H1 (cell line): ENCODE results near the gene ST7L. TPM values are rescaled to one million over a fixed set of nuclear protein-coding genes. Genes with fewer than 3 reads are reported as not detected.

Source experiments
- CTCF ChIA-PET: fragments of 300-600 bp; sonication (Branson Sonifier 250); formaldehyde crosslinking; loops from one replicate; lab custom pipeline; 2021; ENCODE audit not compliant: partially characterized antibody; lab: Charles Lee
- POLR2A ChIA-PET: fragments of 300-600 bp; sonication (Branson Sonifier 250); formaldehyde crosslinking; loops from one replicate; lab custom pipeline; 2021; ENCODE audit warnings: inconsistent platforms; ENCODE audit not compliant: partially characterized antibody; lab: Charles Lee
- DNase-seq, 2 experiments: peaks; one replicate each; pipeline versions ENCODE4 v3.0.0 to v3.0.0-alpha.2; 2010 to 2022; ENCODE audit warnings: low spot score in 2 of 2, low read depth in 1 of 2, mixed read lengths in 1 of 2
- FAIRE-seq: peaks from 2 replicates; lab custom pipeline; 2011; peaks lifted over from hg19 to GRCh38; lab: Jason Lieb, UNC
- H2AFZ ChIP-seq: 2 replicates; pipeline ENCODE4 v1.8.1; 2012; ENCODE audit warnings: low read length, inconsistent platforms
- H2AK5ac ChIP-seq: 2 replicates; pipeline ENCODE4 v1.6.1; 2013; ENCODE audit warnings: low read depth, low read length
- H2BK120ac ChIP-seq: replicated peaks from 2 replicates; pipeline ENCODE3; 2013; ENCODE audit warnings: low read depth, low read length, inconsistent platforms
- H2BK12ac ChIP-seq: 2 replicates; pipeline ENCODE4 v1.6.1; 2013; ENCODE audit warnings: low read depth, low read length
- H2BK15ac ChIP-seq: 2 replicates; pipeline ENCODE4 v1.6.1; 2013; ENCODE audit warnings: low read length
- H2BK20ac ChIP-seq: 2 replicates; pipeline ENCODE4 v1.6.1; 2013; ENCODE audit warnings: low read length
- H2BK5ac ChIP-seq: 2 replicates; pipeline ENCODE4 v1.6.1; 2013; ENCODE audit warnings: low read depth, low read length
- H3K14ac ChIP-seq: 2 replicates; pipeline ENCODE4 v1.6.1; 2013; ENCODE audit warnings: inconsistent platforms; ENCODE audit not compliant: insufficient read length
- H3K18ac ChIP-seq: 2 replicates; pipeline ENCODE4 v1.6.1; 2013; ENCODE audit warnings: low read length; ENCODE audit errors: extremely low read depth
- H3K23ac ChIP-seq: 2 replicates; pipeline ENCODE4 v1.6.1; 2013; ENCODE audit warnings: inconsistent platforms; ENCODE audit not compliant: insufficient read length
- H3K23me2 ChIP-seq: 2 replicates; pipeline ENCODE4 v1.6.1; 2013; ENCODE audit warnings: low read depth, low read length
- H3K27ac ChIP-seq: 2 replicates; pipeline ENCODE4 v1.6.1; 2011; ENCODE audit warnings: low read depth, low read length, inconsistent platforms
- H3K27me3 ChIP-seq, 4 experiments: replicated peaks in 1 of 4; 1 replicate in 1 of 4; 2 replicates in 3 of 4; pipeline versions ENCODE4 v1.6.1 to v1.8.1; 2011 to 2013; ENCODE audit warnings: low read length in 3 of 4, mild to moderate bottlenecking in 3 of 4, inconsistent platforms in 2 of 4, mixed read lengths in 2 of 4, moderate library complexity in 1 of 4; ENCODE audit not compliant: control insufficient read depth in 3 of 4, insufficient read depth in 3 of 4; ENCODE audit errors: extremely low read depth in 1 of 4
- H3K36me3 ChIP-seq, 4 experiments: 2 replicates each; pipeline versions ENCODE4 v1.6.1 to v1.8.1; 2011 to 2013; ENCODE audit warnings: mild to moderate bottlenecking in 4 of 4, low read length in 3 of 4, moderate library complexity in 2 of 4, control low read depth in 1 of 4, inconsistent platforms in 1 of 4; ENCODE audit not compliant: insufficient read depth in 4 of 4, control insufficient read depth in 2 of 4
- H3K4ac ChIP-seq: replicated peaks from 2 replicates; pipeline ENCODE3; 2013; ENCODE audit warnings: low read length, low read depth, mixed read lengths, inconsistent platforms; ENCODE audit not compliant: insufficient read length
- H3K4me1 ChIP-seq, 4 experiments: replicated peaks in 1 of 4; 1 replicate in 1 of 4; 2 replicates in 3 of 4; pipeline versions ENCODE4 v1.6.1 to v1.8.1; 2011 to 2013; ENCODE audit warnings: low read length in 3 of 4, inconsistent platforms in 2 of 4, mixed read lengths in 1 of 4; ENCODE audit not compliant: insufficient read depth in 4 of 4, control insufficient read depth in 3 of 4
- H3K4me2 ChIP-seq, 2 experiments: 2 replicates each; pipeline versions ENCODE4 v1.6.1 to v1.8.1; 2011 to 2013; ENCODE audit warnings: low read depth in 2 of 2, low read length in 2 of 2, control low read depth in 1 of 2, inconsistent platforms in 1 of 2, mild to moderate bottlenecking in 1 of 2; ENCODE audit not compliant: insufficient read depth in 1 of 2
- H3K4me3 ChIP-seq, 4 experiments: fragments of 200-600, 300-600 bp in 1 of 4; sonication (generic), shearing (Covaris generic), sonication (Bioruptor Twin) in 1 of 4; 2 replicates each; pipeline versions ENCODE4 v1.5.1 to v1.8.1; 2011 to 2016; ENCODE audit warnings: low read length in 4 of 4, low read depth in 3 of 4, control low read depth in 2 of 4, inconsistent platforms in 2 of 4, mild to moderate bottlenecking in 2 of 4, mixed read lengths in 1 of 4, moderate library complexity in 1 of 4; ENCODE audit not compliant: insufficient read depth in 2 of 4; ENCODE audit errors: extremely low read depth in 1 of 4
- H3K56ac ChIP-seq: replicated peaks from 2 replicates; pipeline ENCODE3; 2013; ENCODE audit warnings: low read depth, mild to moderate bottlenecking, mixed read lengths, low read length, inconsistent platforms; ENCODE audit not compliant: insufficient read length
- H3K79me1 ChIP-seq: 2 replicates; pipeline ENCODE4 v1.6.1; 2013; ENCODE audit warnings: low read depth, low read length, control low read depth
- H3K79me2 ChIP-seq, 2 experiments: 2 replicates each; pipeline versions ENCODE4 v1.6.1 to v1.8.1; 2012 to 2013; ENCODE audit warnings: low read length in 2 of 2, mild to moderate bottlenecking in 2 of 2, inconsistent platforms in 1 of 2; ENCODE audit not compliant: insufficient read depth in 2 of 2, control insufficient read depth in 1 of 2
- H3K9ac ChIP-seq, 4 experiments: replicated peaks in 1 of 4; 1 replicate in 1 of 4; 2 replicates in 3 of 4; pipeline versions ENCODE4 v1.6.1 to v1.8.1; 2011 to 2013; ENCODE audit warnings: low read depth in 3 of 4, low read length in 3 of 4, control low read depth in 2 of 4, mild to moderate bottlenecking in 2 of 4, moderate library complexity in 2 of 4, inconsistent platforms in 1 of 4; ENCODE audit errors: extremely low read depth in 1 of 4
- H3K9me3 ChIP-seq, 2 experiments: 2 replicates each; pipeline versions ENCODE4 v1.6.1 to v1.8.1; 2012 to 2013; ENCODE audit warnings: mild to moderate bottlenecking in 2 of 2, moderate library complexity in 2 of 2, control low read depth in 1 of 2, inconsistent platforms in 1 of 2, low read depth in 1 of 2, low read length in 1 of 2, mixed read lengths in 1 of 2; ENCODE audit not compliant: insufficient read depth in 2 of 2
- H4K20me1 ChIP-seq, 2 experiments: replicated peaks in 1 of 2; 2 replicates each; pipeline versions ENCODE3 to v1.8.1; 2011 to 2013; ENCODE audit warnings: inconsistent platforms in 2 of 2, low read length in 2 of 2, mild to moderate bottlenecking in 1 of 2; ENCODE audit not compliant: insufficient read depth in 2 of 2, control insufficient read depth in 1 of 2
- H4K5ac ChIP-seq: 2 replicates; pipeline ENCODE4 v1.6.1; 2013; ENCODE audit warnings: low read length, low read depth, mixed read lengths, inconsistent platforms; ENCODE audit not compliant: insufficient read length
- H4K8ac ChIP-seq: 2 replicates; pipeline ENCODE4 v1.8.0; 2013; ENCODE audit warnings: mild to moderate bottlenecking, moderate library complexity, low read length, inconsistent platforms; ENCODE audit not compliant: insufficient read depth; ENCODE audit errors: extremely low read depth
- H4K91ac ChIP-seq: replicated peaks from 2 replicates; pipeline ENCODE3; 2013; ENCODE audit warnings: low read length, mixed read lengths, inconsistent platforms; ENCODE audit not compliant: insufficient read length
- FOSL1 ChIP-seq: IDR thresholded peaks from 2 replicates; pipeline ENCODE4 v1.6.1; 2011; ENCODE audit warnings: mild to moderate bottlenecking, low read depth, low read length, moderate library complexity; ENCODE audit not compliant: insufficient read depth
- RBBP5 ChIP-seq: IDR thresholded peaks from 2 replicates; pipeline ENCODE4 v1.7.1; 2012; ENCODE audit warnings: low read depth, mild to moderate bottlenecking, inconsistent platforms, low read length, moderate library complexity, borderline replicate concordance
- WGBS, 2 experiments: shearing (Covaris generic) in 1 of 2; methylation state at CpG; one replicate each; pipeline versions ENCODE4 v1.1.6 to v1.1.7; 2013 to 2015; ENCODE audit warnings: low lambda C conversion rate in 2 of 2, mixed read lengths in 2 of 2, inconsistent platforms in 1 of 2, low coverage in 1 of 2, missing lambda C conversion rate in 1 of 2; ENCODE audit not compliant: insufficient replicate concordance in 2 of 2, insufficient coverage in 1 of 2, insufficient read length in 1 of 2; ENCODE audit errors: extremely low coverage in 1 of 2, missing lambda C conversion rate in 1 of 2; 5-methylcytosine and 5-hydroxymethylcytosine counted together
- polyA plus RNA-seq, 7 experiments: library from polyadenylated mRNA; depleted of rRNA in 3 of 7; stranded (reverse) in 5 of 7; unstranded in 2 of 7; fragments of >200 nt in 5 of 7; fragments of 200-250 nt in 2 of 7; gene quantifications; 1 replicate in 5 of 7; 2 replicates in 1 of 7; 4 replicates in 1 of 7; pipeline versions ENCODE4 v1.2.1 to v1.2.3, GENCODE V29; 2011 to 2013; ENCODE audit warnings: missing spikeins in 2 of 7, mixed read lengths in 2 of 7
- total RNA-seq: library from RNA; stranded (reverse); fragmentation: NEBNext Ultra II Directional; extraction: Animal tissue kit (Norgen Biotek cat#: 25700); gene quantifications from 2 replicates; pipeline ENCODE4 v1.2.1, GENCODE V29; 2021

ST7L gene
- total and polyA plus RNA-seq, 2 of the 8 experiments (the other 6 are each of a cell fraction or from before 2014, with no cell fraction given), result 9.6 to 16.2 TPM

DNA sequence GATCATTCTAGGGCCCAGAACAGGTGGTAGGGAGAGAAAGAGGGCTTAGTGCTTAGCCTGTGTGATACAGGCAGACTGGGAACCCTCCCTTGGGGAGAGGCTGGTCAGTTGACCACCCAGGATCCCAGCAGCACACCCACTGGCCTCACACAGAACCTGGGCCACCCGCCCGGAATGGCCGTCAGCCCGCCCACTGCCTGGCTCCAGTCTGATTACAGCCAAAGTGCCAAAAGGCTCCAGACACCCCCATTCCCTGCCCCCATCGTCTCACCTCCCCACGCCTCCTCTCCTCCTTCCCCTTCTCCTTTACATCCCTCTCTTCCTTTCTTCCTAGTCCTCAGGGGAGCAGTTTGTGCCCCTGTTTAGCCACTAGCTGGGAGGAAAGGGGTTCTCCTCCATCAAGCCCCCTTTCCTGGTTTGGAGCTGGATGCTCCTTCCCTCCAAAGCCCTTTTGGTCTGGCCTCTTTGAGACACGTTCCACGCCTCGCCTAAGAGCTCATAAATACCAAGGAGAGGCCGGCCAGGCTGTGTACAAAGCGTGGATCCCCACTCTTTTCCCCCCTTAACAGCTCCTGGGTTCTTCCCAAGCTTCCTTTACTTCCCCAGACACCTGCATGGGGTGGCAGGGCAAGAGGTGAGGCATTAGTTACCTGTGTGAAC, 114.8 kb downstream of the ST7L start:
- H2BK15ac ChIP-seq, result no peak overlapping the region
- 73% methylated on average over 11 of the region's 11 CpGs; no CpG with 5 or more reads in 1 of the 2 experiments for WGBS, 2 experiments
- ChIA-PET CTCF (interaction anchor here (0.6 to 1.4 kb wide), 5 partner anchors 38 to 1332 kb away, joined by 3 to 4 read pairs (median 3); no protein-coding TSS in a partner anchor), POLR2A (interaction anchor here (1.1 kb wide), 2 partner anchors 11 to 170 kb away, joined by 3 read pairs; partner anchors contain the start of gene MOV10)
- no peaks in the 10 kb centered on the region for H3K79me2 ChIP-seq
- H3K4me1 ChIP-seq, result peaks cover 0 to 11% (median 6%) of the 10 kb centered on the region in 4 experiments; a peak in 6 of 7 replicates
- H3K9me3 ChIP-seq, result no peaks in the 10 kb centered on the region
- peaks cover 0 to 3% of the 10 kb centered on the region in 2 experiments for H4K20me1 ChIP-seq
- H4K91ac ChIP-seq, result no peak overlapping the region
- no peak overlapping the region for H2BK12ac ChIP-seq
- H3K36me3 ChIP-seq, result no peaks in the 10 kb centered on the region; a peak in 1 of 8 replicates
- H2AK5ac ChIP-seq, result no peak overlapping the region
- H3K27ac ChIP-seq, result no peak overlapping the region
- H4K5ac ChIP-seq, result no peak overlapping the region
- no peak overlapping the region for H2BK20ac ChIP-seq
- H3K23ac ChIP-seq, result no peak overlapping the region
- H3K27me3 ChIP-seq, result peaks cover 23 to 81% (median 70%) of the 10 kb centered on the region in 4 experiments
- H3K56ac ChIP-seq, result no peak overlapping the region
- no peaks in the 10 kb centered on the region for H3K79me1 ChIP-seq
- H4K8ac ChIP-seq, result no peak overlapping the region
- H3K18ac ChIP-seq, result no peak overlapping the region
- no peak overlapping the region for H2AFZ ChIP-seq
- H3K4me3 ChIP-seq, result no peak overlapping the region
- no peak overlapping the region for H3K4ac ChIP-seq
- no peak overlapping the region for H3K9ac ChIP-seq
- H3K4me2 ChIP-seq, result no peak overlapping the region
- no peak overlapping the region for H2BK5ac ChIP-seq
- DNase-seq, result no peak
- H2BK120ac ChIP-seq, result no peak overlapping the region
- 0 out of 2 replicates have a peak, but pooled peaks have one; percentile 34 for TF ChIP-seq RBBP5
- TF ChIP-seq FOSL1, result no peak
- H3K14ac ChIP-seq, result no peak overlapping the region
- peaks cover 19% of the 10 kb centered on the region for H3K23me2 ChIP-seq
- no peak for FAIRE-seq
